HG02610 (cell line): ENCODE measurements around the gene FAM171A1.
"Not testable (repeated sequence)": the region's sequence is repeated elsewhere in the genome, so short reads cannot be mapped to it uniquely, and the experiment has no call there.

Experiments
- ATAC-seq: cut with Tn5 transposase; IDR thresholded peaks from one replicate; pipeline ENCODE4 v1.9.1; 2021; ENCODE audit warnings: mild to moderate bottlenecking, moderate library complexity; ENCODE audit not compliant: unreplicated experiment

The FAM171A1 gene

GRCh38 chr10:15346440-15347141 is 24.5 kb downstream of the FAM171A1 start:
- no peak for ATAC-seq

GRCh38 chr10:15345450-15345849 is 25.6 kb downstream of the FAM171A1 start:
- no peak for ATAC-seq

GRCh38 chr10:15344876-15345285 is 26.2 kb downstream of the FAM171A1 start:
- no peak for ATAC-seq

- ATAC-seq, result no peak
These were observed 26.7 kb downstream of the FAM171A1 start for GRCh38 chr10:15344256-15344875.

- no peak for ATAC-seq
These were observed 28.1 kb downstream of the FAM171A1 start for GRCh38 chr10:15342970-15343369.

- no peak for ATAC-seq
These were observed 29.5 kb downstream of the FAM171A1 start for GRCh38 chr10:15341502-15342128.

- ATAC-seq, result no peak
These were observed 31.2 kb downstream of the FAM171A1 start for GRCh38 chr10:15339892-15340291.

GRCh38 chr10:15337441-15337923 is 33.6 kb downstream of the FAM171A1 start:
- ATAC-seq, result not testable (repeated sequence)

GRCh38 chr10:15336211-15336610 is 34.9 kb downstream of the FAM171A1 start:
- no peak for ATAC-seq

- no peak for ATAC-seq
These were observed 35.6 kb downstream of the FAM171A1 start for GRCh38 chr10:15335508-15335907.

- ATAC-seq, result no peak
These were observed 36.3 kb downstream of the FAM171A1 start for GRCh38 chr10:15334650-15335323.

GRCh38 chr10:15333909-15334649 is 37.0 kb downstream of the FAM171A1 start:
- no peak for ATAC-seq

GRCh38 chr10:15333181-15333580 is 37.9 kb downstream of the FAM171A1 start:
- not testable (repeated sequence) for ATAC-seq

- no peak for ATAC-seq
These were observed 39.6 kb downstream of the FAM171A1 start for GRCh38 chr10:15331461-15331860.

- ATAC-seq, result no peak
These were observed 41.7 kb downstream of the FAM171A1 start for GRCh38 chr10:15329437-15329836.

- no peak for ATAC-seq
These were observed 45.2 kb downstream of the FAM171A1 start for GRCh38 chr10:15325944-15326284.

GRCh38 chr10:15325243-15325943 is 45.7 kb downstream of the FAM171A1 start:
- no peak for ATAC-seq

- ATAC-seq, result no peak
These were observed 46.5 kb downstream of the FAM171A1 start for GRCh38 chr10:15324611-15325010.

- no peak for ATAC-seq
These were observed 47.0 kb downstream of the FAM171A1 start for GRCh38 chr10:15324113-15324512.

GRCh38 chr10:15322356-15322755 is 48.7 kb downstream of the FAM171A1 start:
- ATAC-seq, result no peak
